K562 (cell line): ENCODE data around the gene PLXNA2. TPM values are rescaled to one million over a fixed set of nuclear protein-coding genes. Genes with fewer than 3 reads are reported as not detected.

Source experiments
- ATAC-seq: fragments of 200-7000 bp; cut with Tn5 transposase; 3 replicates; pipeline ENCODE4 v1.9.1; 2020; ENCODE audit warnings: moderate library complexity
- BruUV-seq: library from RNA; stranded (reverse); fragments of 400-500 nt; replicated peaks from 2 replicates; lab custom pipeline; 2021; lab: Mats Ljungman, UMichigan
- CTCF ChIA-PET: fragments of 300-600 bp; formaldehyde crosslinking; extraction: SDS; loops from one replicate; lab custom pipeline; 2021; ENCODE audit warnings: low intra/inter-chr PET ratio; lab: Yijun Ruan, JAX
- POLR2A ChIA-PET: fragments of 300-600, 350-650 bp; sonication (Branson Sonifier 250); formaldehyde crosslinking; extraction: SDS; loops from one replicate; lab custom pipeline; 2021; ENCODE audit warnings: antibody characterized with exemption, inconsistent platforms; lab: Yijun Ruan, JAX
- DNase-seq, 4 experiments: peaks; one replicate each; pipeline versions ENCODE4 v3.0.0 to v3.0.0-alpha.2; 2011 to 2018; ENCODE audit warnings: low spot score in 3 of 4, mixed read lengths in 3 of 4; ENCODE audit errors: extremely low read depth in 1 of 4
- FAIRE-seq: peaks from 2 replicates; lab custom pipeline; 2011; peaks lifted over from hg19 to GRCh38; lab: Jason Lieb, UNC
- H2AFZ ChIP-seq: 2 replicates; pipeline ENCODE4 v1.6.0; 2011; ENCODE audit warnings: low read depth, low read length, control low read depth, inconsistent platforms
- H3K27ac ChIP-seq: fragments of 200-600 bp; 3 replicates; pipeline ENCODE4 v1.8.0; 2011; ENCODE audit warnings: low read depth, mild to moderate bottlenecking, control low read depth, inconsistent platforms, low read length, moderate library complexity, mixed read lengths; ENCODE audit errors: extremely low read depth
- H3K27me3 ChIP-seq, 2 experiments: fragments of 300-600 bp in 1 of 2; 2 replicates in 1 of 2; 3 replicates in 1 of 2; pipeline versions ENCODE4 v1.6.0 to v1.8.0; 2011; ENCODE audit warnings: inconsistent platforms in 2 of 2, low read length in 2 of 2, mild to moderate bottlenecking in 1 of 2, mixed read lengths in 1 of 2, moderate library complexity in 1 of 2; ENCODE audit not compliant: control insufficient read depth in 2 of 2, insufficient read depth in 2 of 2
- H3K36me3 ChIP-seq: fragments of 300-600 bp; 3 replicates; pipeline ENCODE4 v1.8.0; 2011; ENCODE audit warnings: mild to moderate bottlenecking, low read length, inconsistent platforms; ENCODE audit not compliant: control insufficient read depth, insufficient read depth
- H3K4me1 ChIP-seq, 2 experiments: fragments of 200-600 bp in 1 of 2; replicated peaks in 1 of 2; 2 replicates in 1 of 2; 3 replicates in 1 of 2; pipeline versions ENCODE4 v1.5.1 to v1.8.0; 2011; ENCODE audit warnings: inconsistent platforms in 2 of 2, low read length in 2 of 2, mild to moderate bottlenecking in 1 of 2, mixed read lengths in 1 of 2, moderate library complexity in 1 of 2; ENCODE audit not compliant: control insufficient read depth in 2 of 2, insufficient read depth in 2 of 2
- H3K4me2 ChIP-seq: 2 replicates; pipeline ENCODE4 v1.6.1; 2011; ENCODE audit warnings: low read length, control low read depth, inconsistent platforms, mixed read lengths; ENCODE audit not compliant: insufficient read depth
- H3K4me3 ChIP-seq: fragments of 200-600 bp; sonication (generic), shearing (Covaris generic); 2 replicates; pipeline ENCODE4 v1.5.1; 2016; ENCODE audit warnings: control low read depth, inconsistent platforms
- H3K79me2 ChIP-seq: fragments of 200-600 bp; 3 replicates; pipeline ENCODE4 v1.8.0; 2011; ENCODE audit warnings: low read length, inconsistent platforms; ENCODE audit not compliant: control insufficient read depth, insufficient read depth
- H3K9ac ChIP-seq, 2 experiments: 2 replicates each; pipeline versions ENCODE4 v1.6.0 to v1.6.1; 2011; ENCODE audit warnings: low read depth in 2 of 2, low read length in 2 of 2, control low read depth in 1 of 2, inconsistent platforms in 1 of 2, mild to moderate bottlenecking in 1 of 2, mixed read lengths in 1 of 2; ENCODE audit not compliant: insufficient read depth in 1 of 2
- H3K9me1 ChIP-seq: one replicate; pipeline ENCODE4 v1.6.0; 2011; ENCODE audit warnings: inconsistent platforms, mild to moderate bottlenecking, low read length, moderate library complexity; ENCODE audit not compliant: control insufficient read depth, insufficient read depth
- H3K9me3 ChIP-seq: replicated peaks from 2 replicates; pipeline ENCODE4 v1.5.1; 2011; ENCODE audit warnings: low read depth, low read length, inconsistent platforms; ENCODE audit not compliant: control insufficient read depth, insufficient read depth
- H4K20me1 ChIP-seq: replicated peaks from 2 replicates; pipeline ENCODE4 v1.6.1; 2011; ENCODE audit warnings: low read length, inconsistent platforms, mixed read lengths; ENCODE audit not compliant: control insufficient read depth, insufficient read depth
- CBFA2T2 ChIP-seq: fragments of 450-650 bp; conservative IDR thresholded peaks from 2 replicates; pipeline ENCODE4 v1.6.1; 2017; ENCODE audit warnings: mild to moderate bottlenecking
- FOXA1 ChIP-seq: fragments of 450-650 bp; IDR thresholded peaks from 2 replicates; pipeline ENCODE4 v1.6.1; 2016; ENCODE audit warnings: mild to moderate bottlenecking, borderline replicate concordance
- FOXM1 ChIP-seq, 2 experiments: fragments of 450-650 bp in 1 of 2; sonication (generic) in 1 of 2; formaldehyde crosslinking in 1 of 2; IDR thresholded peaks; 2 replicates each; pipeline versions ENCODE4 v1.6.1 to v1.9.0; 2017 to 2022; ENCODE audit warnings: low read depth in 2 of 2, mild to moderate bottlenecking in 2 of 2, missing genetic modification reagents in 1 of 2, moderate library complexity in 1 of 2
- GATA2 ChIP-seq: sonication (generic); formaldehyde crosslinking; IDR thresholded peaks from 2 replicates; pipeline ENCODE4 v1.4.0; 2020; ENCODE audit warnings: mild to moderate bottlenecking, missing genetic modification reagents
- HNRNPL ChIP-seq: fragments of 200-400 bp; formaldehyde crosslinking; IDR thresholded peaks from 2 replicates; pipeline ENCODE4 v1.6.1; 2017; ENCODE audit warnings: low read depth, mild to moderate bottlenecking, low read length
- HSF4 ChIP-seq: fragments of 250-450 bp; sonication (Bioruptor Pico); IDR thresholded peaks from 2 replicates; pipeline ENCODE4 v2.1.2; 2022; ENCODE audit warnings: mild to moderate bottlenecking, moderate library complexity, borderline replicate concordance
- JUNB ChIP-seq: fragments of 450-650 bp; formaldehyde crosslinking; conservative IDR thresholded peaks from 2 replicates; pipeline ENCODE4 v1.4.0; 2020; ENCODE audit warnings: mild to moderate bottlenecking
- LEF1 ChIP-seq: fragments of 450-650 bp; IDR thresholded peaks from 2 replicates; pipeline ENCODE4 v1.6.1; 2016; ENCODE audit warnings: mild to moderate bottlenecking
- MLLT1 ChIP-seq, 2 experiments: fragments of 450-650 bp; IDR thresholded peaks; 2 replicates each; pipeline ENCODE4 v1.6.1; 2016
- MTA1 ChIP-seq: fragments of 450-650 bp; IDR thresholded peaks from 2 replicates; pipeline ENCODE4 v1.6.1; 2017; ENCODE audit warnings: borderline replicate concordance
- NCOA2 ChIP-seq, 2 experiments: fragments of 450-650 bp; IDR thresholded peaks; 2 replicates each; pipeline ENCODE4 v1.6.1; 2018; ENCODE audit warnings: mild to moderate bottlenecking in 2 of 2, moderate library complexity in 1 of 2; ENCODE audit not compliant: partially characterized antibody in 2 of 2
- NR4A1 ChIP-seq, 2 experiments: fragments of 250-450 bp in 1 of 2; fragments of 450-650 bp in 1 of 2; sonication (Bioruptor Pico) in 1 of 2; IDR thresholded peaks; 2 replicates each; pipeline versions ENCODE4 v1.4.0 to v1.6.1; 2016 to 2020; ENCODE audit warnings: mild to moderate bottlenecking in 2 of 2, missing compliant biosample characterization in 1 of 2, missing genetic modification characterization in 1 of 2, moderate library complexity in 1 of 2
- NRF1 ChIP-seq, 2 experiments: fragments of 450-650 bp; IDR thresholded peaks in 1 of 2; conservative IDR thresholded peaks in 1 of 2; 2 replicates each; pipeline ENCODE4 v1.6.1; 2014; ENCODE audit warnings: mild to moderate bottlenecking in 2 of 2
- PML ChIP-seq: IDR thresholded peaks from 2 replicates; pipeline ENCODE4 v1.6.1; 2012; ENCODE audit warnings: low read length, inconsistent platforms
- RAD51 ChIP-seq: fragments of 450-650 bp; IDR thresholded peaks from 2 replicates; pipeline ENCODE4 v1.7.1; 2016; ENCODE audit warnings: low read depth, mild to moderate bottlenecking, borderline replicate concordance
- TARDBP ChIP-seq: fragments of 450-650 bp; IDR thresholded peaks from 2 replicates; pipeline ENCODE4 v1.6.1; 2016
- ZBTB9 ChIP-seq: fragments of 450-650 bp; formaldehyde crosslinking; IDR thresholded peaks from 2 replicates; pipeline ENCODE4 v1.4.0; 2020; ENCODE audit warnings: mild to moderate bottlenecking, moderate library complexity
- ZNF699 ChIP-seq: fragments of 250-450 bp; sonication (Bioruptor Pico); IDR thresholded peaks from 2 replicates; pipeline ENCODE4 v1.8.0; 2021; ENCODE audit warnings: mild to moderate bottlenecking, moderate library complexity; ENCODE audit not compliant: insufficient replicate concordance
- ZNF77 ChIP-seq: fragments of 250-450 bp; sonication (Bioruptor Pico); IDR thresholded peaks from 2 replicates; pipeline ENCODE4 v1.5.0; 2020
- WGBS: fragments of 100-300 bp; shearing (Covaris generic); methylation state at CpG from one replicate; pipeline ENCODE4 v1.1.6; 2016; ENCODE audit warnings: low coverage, mixed read lengths; ENCODE audit not compliant: insufficient coverage; ENCODE audit errors: missing lambda C conversion rate; 5-methylcytosine and 5-hydroxymethylcytosine counted together
- in situ Hi-C: fragments of 300-500 bp; cut with MboI; formaldehyde crosslinking; loops from 4 replicates; pipeline ENCODE4 v1.15.0; 2018; ENCODE audit warnings: inconsistent platforms, mixed read lengths
- intact Hi-C: fragments of 100-400 bp; cut with micrococcal nuclease; formaldehyde crosslinking; loops from 2 replicates; pipeline ENCODE4 v1.14.2; 2022
- polyA plus RNA-seq, 8 experiments: library from polyadenylated mRNA; depleted of rRNA in 4 of 8; stranded (reverse) in 5 of 8; unstranded in 3 of 8; fragments of >200 nt; fragmentation: Nextera tagmentation in 2 of 8; fragmentation: Illumina TruSeq in 1 of 8; extraction: Ambion mirVana in 2 of 8; extraction: Trizol in 1 of 8; gene quantifications; 2 replicates each; pipeline versions ENCODE4 v1.2.1 to v1.2.3, GENCODE V29; 2011 to 2014; ENCODE audit warnings: inconsistent platforms in 1 of 8, missing spikeins in 1 of 8
- total RNA-seq, 7 experiments: library from RNA; depleted of rRNA in 6 of 7; stranded (reverse); fragments of >200 nt in 6 of 7; fragmentation: Illumina TruSeq in 2 of 7; extraction: Trizol in 2 of 7; gene quantifications; 2 replicates each; pipeline versions ENCODE4 v1.2.1 to v1.2.3, GENCODE V29; 2011 to 2021; ENCODE audit warnings: low replicate concordance in 1 of 7
- TF ChIP-seq, protein P1 (sequence below): fragments of 450-650 bp; IDR thresholded peaks from 2 replicates; pipeline ENCODE4 v1.6.1; 2016; ENCODE audit warnings: borderline replicate concordance

Gene PLXNA2
- total and polyA plus RNA-seq, 9 of the 15 experiments (the other 6 are each of a cell fraction or from before 2014, with no cell fraction given): 0.01 to 1.3 (median 0.32) TPM

DNA sequence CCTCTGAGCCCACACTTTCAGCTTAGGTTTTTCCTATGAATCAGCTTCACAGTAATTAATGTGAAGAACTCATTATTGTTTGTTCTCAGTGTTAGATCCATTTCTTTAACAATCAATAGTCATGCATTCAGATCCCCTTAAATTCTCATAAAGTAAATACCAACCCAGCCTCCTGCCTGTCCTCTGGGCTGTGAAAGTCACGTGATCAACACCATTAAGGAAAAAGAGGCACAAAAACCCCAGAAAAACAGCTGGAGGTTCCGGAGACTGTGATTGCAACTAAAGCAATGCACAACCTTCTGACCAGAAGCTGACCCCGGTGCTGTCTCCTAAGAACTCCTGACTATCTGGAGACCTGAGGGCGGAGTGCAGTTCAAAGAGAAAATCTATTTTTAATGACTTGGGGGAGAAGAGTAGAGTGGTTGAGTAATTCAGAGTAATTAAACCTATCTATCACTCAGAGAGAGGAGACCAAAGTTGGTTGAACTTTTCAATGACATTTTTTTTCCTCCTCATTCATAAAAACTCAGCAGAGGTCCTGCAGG lies 132.5 kb downstream of the PLXNA2 start:
- in situ Hi-C loops: no loop called here
- Histone ChIP-seq H3K27ac (no peak overlapping the region), H3K4me1 (no peaks in the 10 kb centered on the region), H3K9me1 (no peaks in the 10 kb centered on the region), H4K20me1 (no peaks in the 10 kb centered on the region), H3K4me2 (no peak overlapping the region), H3K9ac (no peak overlapping the region), H2AFZ (no peak overlapping the region), H3K27me3 (peaks cover 34 to 58% of the 10 kb centered on the region in 2 experiments), H3K36me3 (no peaks in the 10 kb centered on the region), H3K9me3 (no peaks in the 10 kb centered on the region), H3K4me3 (no peak overlapping the region), H3K79me2 (no peaks in the 10 kb centered on the region)
- DNase-seq (no peak), FAIRE-seq (no peak), ATAC-seq (no peak)
- no TSS peak for BruUV-seq
- ChIA-PET CTCF (no interaction called here), POLR2A (interaction anchor here (0.6 to 1.6 kb wide), 6 partner anchors 9 to 106 kb away, joined by 3 to 6 read pairs (median 4); no protein-coding TSS in a partner anchor)
- intact Hi-C loops: no loop called here
- 1% methylated on average over 4 of the region's 4 CpGs for WGBS
- TF ChIP-seq TARDBP: no peak
- no peak for TF ChIP-seq GATA2 (CRISPR knock-in tag)
- TF ChIP-seq JUNB (CRISPR knock-in tag): no peak
- TF ChIP-seq FOXA1: no peak
- TF ChIP-seq HSF4 (CRISPR knock-in tag): no peak
- no peak for TF ChIP-seq FOXM1 (IDR thresholded peaks at IDR 0.05; ENCODE audit: low read depth)
- TF ChIP-seq FOXM1 (CRISPR knock-in tag; IDR thresholded peaks at IDR 0.05; ENCODE audit: low read depth): no peak
- no peak for TF ChIP-seq ZNF77 (CRISPR knock-in tag)
- TF ChIP-seq HNRNPL: no peak
- TF ChIP-seq MLLT1 (IDR thresholded peaks at IDR 0.05): no peak
- peak; percentile 52; the same call in 1 of the 2 replicates for TF ChIP-seq CBFA2T2
- TF ChIP-seq RAD51: peak; percentile 85
- no peak for TF ChIP-seq LEF1
- no peak for TF ChIP-seq MTA1
- no peak for TF ChIP-seq ZNF699 (CRISPR knock-in tag)
- no peak for TF ChIP-seq ZBTB9 (CRISPR knock-in tag)
- no peak for TF ChIP-seq NRF1 (conservative IDR thresholded peaks at IDR 0.05 in 1 of 2, IDR thresholded peaks at IDR 0.05 in 1 of 2)
- no peak for TF ChIP-seq PML
- TF ChIP-seq, protein P1, sequence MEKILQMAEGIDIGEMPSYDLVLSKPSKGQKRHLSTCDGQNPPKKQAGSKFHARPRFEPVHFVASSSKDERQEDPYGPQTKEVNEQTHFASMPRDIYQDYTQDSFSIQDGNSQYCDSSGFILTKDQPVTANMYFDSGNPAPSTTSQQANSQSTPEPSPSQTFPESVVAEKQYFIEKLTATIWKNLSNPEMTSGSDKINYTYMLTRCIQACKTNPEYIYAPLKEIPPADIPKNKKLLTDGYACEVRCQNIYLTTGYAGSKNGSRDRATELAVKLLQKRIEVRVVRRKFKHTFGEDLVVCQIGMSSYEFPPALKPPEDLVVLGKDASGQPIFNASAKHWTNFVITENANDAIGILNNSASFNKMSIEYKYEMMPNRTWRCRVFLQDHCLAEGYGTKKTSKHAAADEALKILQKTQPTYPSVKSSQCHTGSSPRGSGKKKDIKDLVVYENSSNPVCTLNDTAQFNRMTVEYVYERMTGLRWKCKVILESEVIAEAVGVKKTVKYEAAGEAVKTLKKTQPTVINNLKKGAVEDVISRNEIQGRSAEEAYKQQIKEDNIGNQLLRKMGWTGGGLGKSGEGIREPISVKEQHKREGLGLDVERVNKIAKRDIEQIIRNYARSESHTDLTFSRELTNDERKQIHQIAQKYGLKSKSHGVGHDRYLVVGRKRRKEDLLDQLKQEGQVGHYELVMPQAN: no peak
- no peak for TF ChIP-seq NCOA2 (IDR thresholded peaks at IDR 0.05; ENCODE audit: partially characterized antibody in 2 of 2)
- no peak for TF ChIP-seq NR4A1 (CRISPR knock-in tag; IDR thresholded peaks at IDR 0.05)
- TF ChIP-seq NR4A1 (tag; IDR thresholded peaks at IDR 0.05): no peak
